Activated effector memory CD4-positive, alpha-beta T cell treated with Interleukin-2 at 50 U/mL for 16 hours (primary cell): ENCODE measurements around the gene USP37.

ENCODE experiments used
- DNase-seq: peaks from one replicate; pipeline ENCODE4 v3.0.0-alpha.2; 2020

The USP37 gene

GRCh38 chr2:218427741-218428140 is 140.4 kb downstream of the USP37 start:
- no peak for DNase-seq

- DNase-seq: no peak
Measured at GRCh38 chr2:218425531-218425930, 142.6 kb downstream of the USP37 start.

- no peak for DNase-seq
Measured at GRCh38 chr2:218423584-218423983, 144.6 kb downstream of the USP37 start.

GRCh38 chr2:218422403-218423086 is 145.6 kb downstream of the USP37 start:
- no peak for DNase-seq

GRCh38 chr2:218421027-218421426 is 147.1 kb downstream of the USP37 start:
- DNase-seq: no peak

- DNase-seq: no peak
Measured at GRCh38 chr2:218419630-218420216, 148.4 kb downstream of the USP37 start.

GRCh38 chr2:218418717-218419458 is 149.3 kb downstream of the USP37 start, which contains the start of gene VIL1:
TSS of gene VIL1 (plus strand) at chr2:218419123. CDS start at chr2:218423779, 4,656 bp downstream.
- DNase-seq: no peak

- DNase-seq: no peak
Measured at GRCh38 chr2:218418321-218418716, 149.8 kb downstream of the USP37 start.

- DNase-seq: no peak
Measured at GRCh38 chr2:218407717-218408116, 160.4 kb downstream of the USP37 start.

- DNase-seq: peak; percentile 58
Measured at GRCh38 chr2:218406949-218407618, 161.1 kb downstream of the USP37 start.

- DNase-seq: peak; percentile 95
Measured at GRCh38 chr2:218406209-218406948, 161.8 kb downstream of the USP37 start.

GRCh38 chr2:218405746-218406208 is 162.4 kb downstream of the USP37 start:
- DNase-seq: no peak

GRCh38 chr2:218405086-218405745 is 162.9 kb downstream of the USP37 start:
- DNase-seq: no peak

GRCh38 chr2:218404351-218405085 is 163.6 kb downstream of the USP37 start:
- no peak for DNase-seq

- no peak for DNase-seq
Measured at GRCh38 chr2:218403810-218404209, 164.3 kb downstream of the USP37 start.

- DNase-seq: no peak
Measured at GRCh38 chr2:218402911-218403411, 165.2 kb downstream of the USP37 start.

GRCh38 chr2:218402491-218402901 is 165.7 kb downstream of the USP37 start:
- no peak for DNase-seq

GRCh38 chr2:218401890-218402289 is 166.3 kb downstream of the USP37 start:
- DNase-seq: no peak

GRCh38 chr2:218400930-218401881 is 166.9 kb downstream of the USP37 start:
- DNase-seq: no peak
